NAMALWA (cell line): Measurements from ENCODE around the gene RNF13.
"Not testable (repeated sequence)": the region's sequence is repeated elsewhere in the genome, so short reads cannot be mapped to it uniquely, and the experiment has no call there.

Experiments used
- DNase-seq: peaks from one replicate; pipeline ENCODE4 v3.0.0-alpha.2; 2015; ENCODE audit warnings: low spot score

Gene RNF13

GRCh38 chr3:149957361-149958125 lies 144.5 kb downstream of the RNF13 start:
- no peak for DNase-seq

- no peak for DNase-seq
These were observed 145.3 kb downstream of the RNF13 start for GRCh38 chr3:149958171-149958796.

- no peak for DNase-seq
These were observed 146.4 kb downstream of the RNF13 start for GRCh38 chr3:149959443-149959842.

GRCh38 chr3:149963485-149963884 lies 150.5 kb downstream of the RNF13 start:
- DNase-seq = no peak

GRCh38 chr3:149964291-149964690 lies 151.3 kb downstream of the RNF13 start:
- no peak for DNase-seq

- DNase-seq = peak; percentile 26
These were observed 152.3 kb downstream of the RNF13 start for GRCh38 chr3:149965278-149965677.

GRCh38 chr3:149967086-149967685 lies 154.2 kb downstream of the RNF13 start:
- peak; percentile 88 for DNase-seq

GRCh38 chr3:149968216-149968615 lies 155.2 kb downstream of the RNF13 start:
- no peak for DNase-seq

GRCh38 chr3:149969110-149969939 lies 156.3 kb downstream of the RNF13 start:
- no peak for DNase-seq

- peak; percentile 92 for DNase-seq
These were observed 157.1 kb downstream of the RNF13 start for GRCh38 chr3:149969940-149970715.

- peak; percentile 76 for DNase-seq
These were observed 157.8 kb downstream of the RNF13 start, which contains the start of gene PFN2 for GRCh38 chr3:149970716-149971402. TSS of gene PFN2 (minus strand) at chr3:149970895. CDS start at chr3:149970856, 39 bp downstream.

- peak; percentile 73 for DNase-seq
These were observed 158.5 kb downstream of the RNF13 start for GRCh38 chr3:149971403-149972075.

GRCh38 chr3:149975919-149976318 lies 162.9 kb downstream of the RNF13 start:
- peak; percentile 56 for DNase-seq

- no peak for DNase-seq
These were observed 164.4 kb downstream of the RNF13 start for GRCh38 chr3:149977386-149977785.

- DNase-seq = not testable (repeated sequence)
These were observed 169.0 kb downstream of the RNF13 start for GRCh38 chr3:149981979-149982378.

- DNase-seq = not testable (repeated sequence)
These were observed 170.0 kb downstream of the RNF13 start for GRCh38 chr3:149983053-149983452.

- no peak for DNase-seq
These were observed 170.6 kb downstream of the RNF13 start for GRCh38 chr3:149983628-149984027.

- no peak for DNase-seq
These were observed 176.3 kb downstream of the RNF13 start for GRCh38 chr3:149989307-149989706.

GRCh38 chr3:149990423-149990948 lies 177.5 kb downstream of the RNF13 start:
- no peak for DNase-seq
